HG03439 (cell line): ENCODE measurements around the gene CYP4V2.
"Not testable (repeated sequence)": the region's sequence is repeated elsewhere in the genome, so short reads cannot be mapped to it uniquely, and the experiment has no call there.

Experiments
- ATAC-seq: cut with Tn5 transposase; IDR thresholded peaks from one replicate; pipeline ENCODE4 v1.9.1; 2021; ENCODE audit warnings: mild to moderate bottlenecking, moderate library complexity; ENCODE audit not compliant: unreplicated experiment

Gene CYP4V2

GRCh38 chr4:186227744-186228513, 36.6 kb downstream of the CYP4V2 start:
- no peak for ATAC-seq

- ATAC-seq = no peak
These were observed 37.1 kb downstream of the CYP4V2 start for GRCh38 chr4:186228514-186228894.

- ATAC-seq = no peak
These were observed 43.0 kb downstream of the CYP4V2 start for GRCh38 chr4:186234367-186234766.

GRCh38 chr4:186236126-186236525, 44.8 kb downstream of the CYP4V2 start:
- no peak for ATAC-seq

- no peak for ATAC-seq
These were observed 49.1 kb downstream of the CYP4V2 start for GRCh38 chr4:186240452-186240847.

GRCh38 chr4:186240848-186241491, 49.6 kb downstream of the CYP4V2 start:
- ATAC-seq = no peak

GRCh38 chr4:186241616-186242015, 50.2 kb downstream of the CYP4V2 start:
- ATAC-seq = no peak

GRCh38 chr4:186242031-186242430, 50.7 kb downstream of the CYP4V2 start:
- ATAC-seq = not testable (repeated sequence)

GRCh38 chr4:186243331-186243730, 52.0 kb downstream of the CYP4V2 start:
- no peak for ATAC-seq

- no peak for ATAC-seq
These were observed 53.5 kb downstream of the CYP4V2 start for GRCh38 chr4:186244835-186245234.

GRCh38 chr4:186247062-186247752, 55.8 kb downstream of the CYP4V2 start:
- not testable (repeated sequence) for ATAC-seq

- no peak for ATAC-seq
These were observed 57.3 kb downstream of the CYP4V2 start for GRCh38 chr4:186248643-186249042.

GRCh38 chr4:186249785-186250754, 58.7 kb downstream of the CYP4V2 start:
- ATAC-seq = no peak

GRCh38 chr4:186250760-186251159, 59.4 kb downstream of the CYP4V2 start:
- ATAC-seq = no peak

GRCh38 chr4:186255122-186255521, 63.8 kb downstream of the CYP4V2 start:
- ATAC-seq = no peak

GRCh38 chr4:186258216-186258811, 66.9 kb downstream of the CYP4V2 start:
- no peak for ATAC-seq

- ATAC-seq = no peak
These were observed 68.7 kb downstream of the CYP4V2 start for GRCh38 chr4:186260117-186260503.
